Raji (cell line): ENCODE measurements around the gene TRIM39.
A peak's percentile ranks its signal among the peaks of the same experiment; 100 is the strongest.

Source experiments
- POLR2A ChIP-seq: IDR thresholded peaks from 2 replicates; pipeline ENCODE4 v1.6.1; 2011; ENCODE audit warnings: low read depth, low read length, control low read depth; ENCODE audit not compliant: insufficient read depth

The TRIM39 gene

GRCh38 chr6:30325150-30325872 lies 1.4 kb upstream of the TRIM39 start:
- TF ChIP-seq POLR2A: no peak

GRCh38 chr6:30325873-30326525 lies 728 bp upstream of the TRIM39 start:
- no peak for TF ChIP-seq POLR2A

GRCh38 chr6:30327232-30327746 lies 562 bp downstream of the TRIM39 start:
- no peak; the same call in 1 of the 2 replicates for TF ChIP-seq POLR2A

GRCh38 chr6:30328397-30328796 lies 1.7 kb downstream of the TRIM39 start:
- no peak for TF ChIP-seq POLR2A

- no peak for TF ChIP-seq POLR2A
Observed at GRCh38 chr6:30329331-30329730, 2.6 kb downstream of the TRIM39 start.

- no peak for TF ChIP-seq POLR2A
Observed at GRCh38 chr6:30331981-30332380, 5.3 kb downstream of the TRIM39 start.

- TF ChIP-seq POLR2A: no peak
Observed at GRCh38 chr6:30334075-30334783, 7.5 kb downstream of the TRIM39 start.

- TF ChIP-seq POLR2A: no peak
Observed at GRCh38 chr6:30340589-30341054, 13.9 kb downstream of the TRIM39 start.

- TF ChIP-seq POLR2A: no peak
Observed at GRCh38 chr6:30341218-30341617, 14.5 kb downstream of the TRIM39 start.

GRCh38 chr6:30341728-30342127 lies 15.0 kb downstream of the TRIM39 start:
- no peak for TF ChIP-seq POLR2A

- TF ChIP-seq POLR2A: no peak
Observed at GRCh38 chr6:30344191-30344867, 17.6 kb downstream of the TRIM39 start.

- TF ChIP-seq POLR2A: peak; percentile 98
Observed at GRCh38 chr6:30344868-30345671, 18.3 kb downstream of the TRIM39 start, which contains the start of gene RPP21. RPP21 (plus strand) TSS chr6:30345156; CDS start chr6:30345172, 16 bp downstream.

- no peak for TF ChIP-seq POLR2A
Observed at GRCh38 chr6:30345852-30346251, 19.1 kb downstream of the TRIM39 start.

GRCh38 chr6:30348957-30349356 lies 22.2 kb downstream of the TRIM39 start:
- no peak for TF ChIP-seq POLR2A
